Measurements from ENCODE around the gene CFB. TPM values are rescaled to one million over a fixed set of nuclear protein-coding genes. Genes with fewer than 3 reads are reported as not detected.

Gene CFB
- total and polyA plus RNA-seq, 2 of the 13 experiments (the other 11 are each of a cell fraction or from before 2014, with no cell fraction given) = 171 to 513 TPM

DNA sequence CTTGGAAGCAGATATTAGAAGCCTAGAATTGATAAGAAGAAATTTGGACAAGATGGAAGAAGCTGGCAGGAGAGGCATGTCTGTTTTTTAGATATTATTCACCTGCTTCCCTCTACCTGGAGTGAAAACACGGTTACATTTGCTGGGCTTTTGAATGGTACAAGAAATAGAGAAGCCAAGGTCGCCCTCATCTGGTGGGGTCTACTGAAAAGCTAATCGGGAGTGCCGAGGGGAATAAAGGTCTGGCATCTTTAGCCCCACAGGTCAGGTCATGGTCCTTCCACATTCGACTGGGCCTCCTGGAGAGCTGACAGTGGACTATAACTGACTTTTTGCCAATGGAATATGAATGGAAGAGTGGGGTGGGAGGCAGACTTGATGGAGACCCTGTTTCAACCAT is 23.0 kb upstream of the CFB start (continued):
- no peak for TF ChIP-seq ZNF724P (CRISPR knock-in tag; IDR thresholded peaks at IDR 0.05; ENCODE audit: borderline replicate concordance)
- TF ChIP-seq, protein P1, sequence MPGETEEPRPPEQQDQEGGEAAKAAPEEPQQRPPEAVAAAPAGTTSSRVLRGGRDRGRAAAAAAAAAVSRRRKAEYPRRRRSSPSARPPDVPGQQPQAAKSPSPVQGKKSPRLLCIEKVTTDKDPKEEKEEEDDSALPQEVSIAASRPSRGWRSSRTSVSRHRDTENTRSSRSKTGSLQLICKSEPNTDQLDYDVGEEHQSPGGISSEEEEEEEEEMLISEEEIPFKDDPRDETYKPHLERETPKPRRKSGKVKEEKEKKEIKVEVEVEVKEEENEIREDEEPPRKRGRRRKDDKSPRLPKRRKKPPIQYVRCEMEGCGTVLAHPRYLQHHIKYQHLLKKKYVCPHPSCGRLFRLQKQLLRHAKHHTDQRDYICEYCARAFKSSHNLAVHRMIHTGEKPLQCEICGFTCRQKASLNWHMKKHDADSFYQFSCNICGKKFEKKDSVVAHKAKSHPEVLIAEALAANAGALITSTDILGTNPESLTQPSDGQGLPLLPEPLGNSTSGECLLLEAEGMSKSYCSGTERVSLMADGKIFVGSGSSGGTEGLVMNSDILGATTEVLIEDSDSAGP (CRISPR knock-in tag; IDR thresholded peaks at IDR 0.05; ENCODE audit: borderline replicate concordance) = no peak
- TF ChIP-seq ZNF552 (CRISPR knock-in tag; IDR thresholded peaks at IDR 0.05; ENCODE audit: borderline replicate concordance) = no peak
- TF ChIP-seq SPEN (CRISPR knock-in tag; IDR thresholded peaks at IDR 0.05; ENCODE audit: low read depth) = 0 out of 2 replicates have a peak, but pooled peaks have one; percentile 40
- TF ChIP-seq GTF3A (CRISPR knock-in tag; conservative IDR thresholded peaks at IDR 0.05) = no peak
- TF ChIP-seq, protein P2, sequence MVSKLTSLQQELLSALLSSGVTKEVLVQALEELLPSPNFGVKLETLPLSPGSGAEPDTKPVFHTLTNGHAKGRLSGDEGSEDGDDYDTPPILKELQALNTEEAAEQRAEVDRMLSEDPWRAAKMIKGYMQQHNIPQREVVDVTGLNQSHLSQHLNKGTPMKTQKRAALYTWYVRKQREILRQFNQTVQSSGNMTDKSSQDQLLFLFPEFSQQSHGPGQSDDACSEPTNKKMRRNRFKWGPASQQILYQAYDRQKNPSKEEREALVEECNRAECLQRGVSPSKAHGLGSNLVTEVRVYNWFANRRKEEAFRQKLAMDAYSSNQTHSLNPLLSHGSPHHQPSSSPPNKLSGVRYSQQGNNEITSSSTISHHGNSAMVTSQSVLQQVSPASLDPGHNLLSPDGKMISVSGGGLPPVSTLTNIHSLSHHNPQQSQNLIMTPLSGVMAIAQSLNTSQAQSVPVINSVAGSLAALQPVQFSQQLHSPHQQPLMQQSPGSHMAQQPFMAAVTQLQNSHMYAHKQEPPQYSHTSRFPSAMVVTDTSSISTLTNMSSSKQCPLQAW (CRISPR knock-in tag; IDR thresholded peaks at IDR 0.05) = 0 out of 2 replicates have a peak, but pooled peaks have one; percentile 37
- no peak for TF ChIP-seq AGO2 (optimal IDR thresholded peaks at IDR 0.05; ENCODE audit: low read depth, low read length)
- peak; percentile 32; the same call in 1 of the 2 replicates for TF ChIP-seq RXRB (CRISPR knock-in tag; IDR thresholded peaks at IDR 0.05; ENCODE audit: borderline replicate concordance)
- TF ChIP-seq, protein P3, sequence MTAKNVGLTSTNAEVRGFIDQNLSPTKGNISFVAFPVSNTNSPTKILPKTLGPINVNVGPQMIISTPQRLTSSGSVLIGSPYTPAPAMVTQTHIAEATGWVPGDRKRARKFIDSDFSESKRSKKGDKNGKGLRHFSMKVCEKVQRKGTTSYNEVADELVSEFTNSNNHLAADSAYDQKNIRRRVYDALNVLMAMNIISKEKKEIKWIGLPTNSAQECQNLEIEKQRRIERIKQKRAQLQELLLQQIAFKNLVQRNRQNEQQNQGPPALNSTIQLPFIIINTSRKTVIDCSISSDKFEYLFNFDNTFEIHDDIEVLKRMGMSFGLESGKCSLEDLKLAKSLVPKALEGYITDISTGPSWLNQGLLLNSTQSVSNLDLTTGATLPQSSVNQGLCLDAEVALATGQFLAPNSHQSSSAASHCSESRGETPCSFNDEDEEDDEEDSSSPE (CRISPR knock-in tag; IDR thresholded peaks at IDR 0.05) = no peak
- no peak for TF ChIP-seq IRX3 (CRISPR knock-in tag; IDR thresholded peaks at IDR 0.05; ENCODE audit: borderline replicate concordance, low read depth)
- TF ChIP-seq ZFX (CRISPR knock-in tag; IDR thresholded peaks at IDR 0.05; ENCODE audit: low read depth) = peak; percentile 28; the same call in 1 of the 2 replicates
- TF ChIP-seq, protein P4, sequence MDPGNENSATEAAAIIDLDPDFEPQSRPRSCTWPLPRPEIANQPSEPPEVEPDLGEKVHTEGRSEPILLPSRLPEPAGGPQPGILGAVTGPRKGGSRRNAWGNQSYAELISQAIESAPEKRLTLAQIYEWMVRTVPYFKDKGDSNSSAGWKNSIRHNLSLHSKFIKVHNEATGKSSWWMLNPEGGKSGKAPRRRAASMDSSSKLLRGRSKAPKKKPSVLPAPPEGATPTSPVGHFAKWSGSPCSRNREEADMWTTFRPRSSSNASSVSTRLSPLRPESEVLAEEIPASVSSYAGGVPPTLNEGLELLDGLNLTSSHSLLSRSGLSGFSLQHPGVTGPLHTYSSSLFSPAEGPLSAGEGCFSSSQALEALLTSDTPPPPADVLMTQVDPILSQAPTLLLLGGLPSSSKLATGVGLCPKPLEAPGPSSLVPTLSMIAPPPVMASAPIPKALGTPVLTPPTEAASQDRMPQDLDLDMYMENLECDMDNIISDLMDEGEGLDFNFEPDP (CRISPR knock-in tag; conservative IDR thresholded peaks at IDR 0.05) = no peak
- TF ChIP-seq ZNF484 (CRISPR knock-in tag; IDR thresholded peaks at IDR 0.05; ENCODE audit: borderline replicate concordance, low read depth) = no peak
- TF ChIP-seq RBM22 (optimal IDR thresholded peaks at IDR 0.05; ENCODE audit: low read length) = no peak
- TF ChIP-seq NAIF1 (CRISPR knock-in tag; IDR thresholded peaks at IDR 0.05; ENCODE audit: borderline replicate concordance) = no peak
- TF ChIP-seq, protein P5, sequence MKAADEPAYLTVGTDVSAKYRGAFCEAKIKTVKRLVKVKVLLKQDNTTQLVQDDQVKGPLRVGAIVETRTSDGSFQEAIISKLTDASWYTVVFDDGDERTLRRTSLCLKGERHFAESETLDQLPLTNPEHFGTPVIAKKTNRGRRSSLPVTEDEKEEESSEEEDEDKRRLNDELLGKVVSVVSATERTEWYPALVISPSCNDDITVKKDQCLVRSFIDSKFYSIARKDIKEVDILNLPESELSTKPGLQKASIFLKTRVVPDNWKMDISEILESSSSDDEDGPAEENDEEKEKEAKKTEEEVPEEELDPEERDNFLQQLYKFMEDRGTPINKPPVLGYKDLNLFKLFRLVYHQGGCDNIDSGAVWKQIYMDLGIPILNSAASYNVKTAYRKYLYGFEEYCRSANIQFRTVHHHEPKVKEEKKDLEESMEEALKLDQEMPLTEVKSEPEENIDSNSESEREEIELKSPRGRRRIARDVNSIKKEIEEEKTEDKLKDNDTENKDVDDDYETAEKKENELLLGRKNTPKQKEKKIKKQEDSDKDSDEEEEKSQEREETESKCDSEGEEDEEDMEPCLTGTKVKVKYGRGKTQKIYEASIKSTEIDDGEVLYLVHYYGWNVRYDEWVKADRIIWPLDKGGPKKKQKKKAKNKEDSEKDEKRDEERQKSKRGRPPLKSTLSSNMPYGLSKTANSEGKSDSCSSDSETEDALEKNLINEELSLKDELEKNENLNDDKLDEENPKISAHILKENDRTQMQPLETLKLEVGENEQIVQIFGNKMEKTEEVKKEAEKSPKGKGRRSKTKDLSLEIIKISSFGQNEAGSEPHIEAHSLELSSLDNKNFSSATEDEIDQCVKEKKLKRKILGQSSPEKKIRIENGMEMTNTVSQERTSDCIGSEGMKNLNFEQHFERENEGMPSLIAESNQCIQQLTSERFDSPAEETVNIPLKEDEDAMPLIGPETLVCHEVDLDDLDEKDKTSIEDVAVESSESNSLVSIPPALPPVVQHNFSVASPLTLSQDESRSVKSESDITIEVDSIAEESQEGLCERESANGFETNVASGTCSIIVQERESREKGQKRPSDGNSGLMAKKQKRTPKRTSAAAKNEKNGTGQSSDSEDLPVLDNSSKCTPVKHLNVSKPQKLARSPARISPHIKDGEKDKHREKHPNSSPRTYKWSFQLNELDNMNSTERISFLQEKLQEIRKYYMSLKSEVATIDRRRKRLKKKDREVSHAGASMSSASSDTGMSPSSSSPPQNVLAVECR (CRISPR knock-in tag; IDR thresholded peaks at IDR 0.05; ENCODE audit: borderline replicate concordance) = 0 out of 2 replicates have a peak, but pooled peaks have one; percentile 15
- TF ChIP-seq MTA1 (CRISPR knock-in tag; IDR thresholded peaks at IDR 0.05; ENCODE audit: borderline replicate concordance) = no peak
- TF ChIP-seq ZFP41 (CRISPR knock-in tag; IDR thresholded peaks at IDR 0.05; ENCODE audit: borderline replicate concordance) = no peak
